ENCODE data around the gene ITGAE. TPM values are rescaled to one million over a fixed set of nuclear protein-coding genes. Genes with fewer than 3 reads are reported as not detected.
"Not testable (repeated sequence)": the region's sequence is repeated elsewhere in the genome, so short reads cannot be mapped to it uniquely, and the experiment has no call there.

ITGAE gene
- total RNA-seq, 2 donors from 2014 or later: 36.7 to 48.0 TPM

GRCh38 chr17:3704931-3705717, 95.9 kb downstream of the ITGAE start:
- DNase-seq (ENCODE audit: low spot score in 2 of 2) (no peak), ATAC-seq (no peak)
- Mint-ChIP-seq H3K27ac (peak overlapping the region in 1 of 2 donors; percentile 59), H3K36me3 (peaks cover 15 to 34% of the 10 kb centered on the region in 2 donors), H3K9me3 (peaks cover 7 to 16% of the 10 kb centered on the region in 2 donors)

- Mint-ChIP-seq H3K36me3 (peaks cover 15 to 29% of the 10 kb centered on the region in 2 donors), H3K9me3 (peaks cover 7 to 20% of the 10 kb centered on the region in 2 donors)
- ATAC-seq; H3K27ac Mint-ChIP-seq; DNase-seq (ENCODE audit: low spot score in 2 of 2): not testable (repeated sequence)
These were observed 98.9 kb downstream of the ITGAE start for GRCh38 chr17:3702041-3702539.

- H3K36me3 Mint-ChIP-seq: peaks cover 15 to 29% of the 10 kb centered on the region in 2 donors
These were observed 101.0 kb downstream of the ITGAE start for GRCh38 chr17:3699951-3700350.

DNA sequence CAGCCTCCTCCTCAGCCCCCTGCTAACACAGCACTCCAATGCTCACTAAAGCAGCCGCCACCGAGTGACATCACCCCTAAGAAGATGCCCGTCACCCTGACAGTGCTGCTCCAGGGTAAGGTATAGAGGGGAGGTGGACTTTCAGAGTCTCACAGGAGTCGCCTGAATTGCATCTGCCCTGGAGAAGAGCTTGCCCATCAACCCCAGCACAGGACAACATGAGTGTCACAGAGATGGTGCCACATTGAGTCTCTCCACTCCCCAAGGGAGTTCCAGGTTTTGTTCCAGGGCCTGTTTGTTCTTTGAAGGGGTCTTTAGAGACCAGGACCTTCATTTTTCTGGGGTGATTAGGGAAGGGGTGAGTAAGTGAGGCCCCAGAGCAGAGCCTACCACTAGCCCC, 102.8 kb downstream of the ITGAE start:
- ATAC-seq (no peak), DNase-seq (ENCODE audit: low spot score in 2 of 2) (no peak)
- peaks cover 15 to 35% of the 10 kb centered on the region in 2 donors for H3K36me3 Mint-ChIP-seq
- H3K27ac Mint-ChIP-seq: no peak overlapping the region
- H3K9me3 Mint-ChIP-seq: peaks cover 7 to 20% of the 10 kb centered on the region in 2 donors

More at GRCh38 chr17:3699951-3700350, 101.0 kb downstream of the ITGAE start:
- Mint-ChIP-seq H3K9me3 (peaks cover 7 to 20% of the 10 kb centered on the region in 2 donors), H3K27ac (no peak overlapping the region)
- no peak for DNase-seq (ENCODE audit: low spot score in 2 of 2)
- no peak for ATAC-seq

GRCh38 chr17:3697103-3697476, 103.9 kb downstream of the ITGAE start:
- H3K9me3 Mint-ChIP-seq: peaks cover 0 to 12% of the 10 kb centered on the region in 2 donors
- no peak overlapping the region for H3K27ac Mint-ChIP-seq
- ATAC-seq (no peak), DNase-seq (ENCODE audit: low spot score in 2 of 2) (no peak)
- peaks cover 5 to 25% of the 10 kb centered on the region in 2 donors for H3K36me3 Mint-ChIP-seq

DNA sequence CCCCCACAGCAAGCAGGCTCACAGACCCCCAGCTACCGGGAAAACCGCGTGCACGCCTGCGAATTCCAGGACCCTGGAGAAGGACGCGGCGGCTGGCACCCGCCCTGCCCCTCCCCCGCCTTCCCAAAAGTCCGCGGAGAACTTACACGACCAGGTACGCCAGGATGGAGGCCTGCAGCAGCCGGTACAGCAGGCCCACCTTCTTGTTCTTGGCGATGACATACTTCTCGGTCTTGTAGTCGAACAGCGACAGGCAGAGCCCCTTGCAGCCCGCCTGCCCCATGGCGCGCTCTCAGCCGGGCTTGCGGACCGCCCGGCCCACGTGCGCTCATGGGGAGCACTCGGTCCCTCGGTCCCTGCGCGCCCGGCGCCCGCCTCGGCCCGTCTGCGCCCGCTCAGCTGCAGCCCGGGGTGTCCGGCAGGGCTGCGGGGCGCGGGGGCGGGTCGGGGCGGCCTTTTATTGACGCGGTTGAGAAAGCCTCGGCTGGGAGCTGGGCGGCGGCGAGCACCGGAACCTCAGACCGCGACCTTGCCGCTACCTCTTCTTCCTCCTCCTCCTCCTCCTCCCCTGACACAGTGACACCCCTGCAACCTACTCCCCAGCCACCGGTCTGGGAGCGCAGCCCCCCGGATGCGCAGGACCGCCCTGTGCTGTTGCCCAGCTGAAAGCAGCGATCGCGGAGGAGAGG, 105.1 kb downstream of the ITGAE start, which contains the start of gene P2RX5:
Gene P2RX5, minus strand, starts transcription at position 433 of the 689 bp plus-strand sequence. Its CDS starts 150 bp downstream, at position 283.
- H3K27ac Mint-ChIP-seq: peak within 1 kb of the TSS; percentile 75 to 89
- peak; percentile 45 to 79 for DNase-seq (ENCODE audit: low spot score in 2 of 2)
- H3K9me3 Mint-ChIP-seq: peaks cover 0 to 7% of the 10 kb centered on the region in 2 donors
- peaks cover 5 to 22% of the 10 kb centered on the region in 2 donors for H3K36me3 Mint-ChIP-seq
- ATAC-seq: peak; percentile 62 to 73

GRCh38 chr17:3695129-3695722, 105.8 kb downstream of the ITGAE start:
- Mint-ChIP-seq H3K36me3 (peaks cover 6 to 21% of the 10 kb centered on the region in 2 donors), H3K9me3 (peaks cover 0 to 4% of the 10 kb centered on the region in 2 donors), H3K27ac (peak overlapping the region in 1 of 2 donors; percentile 75)
- DNase-seq (ENCODE audit: low spot score in 2 of 2) (no peak), ATAC-seq (peak; percentile 30 to 46)

GRCh38 chr17:3693829-3694231, 107.2 kb downstream of the ITGAE start:
- peak overlapping the region in 1 of 2 donors; percentile 75 for H3K27ac Mint-ChIP-seq
- peak; percentile 36 to 87 for ATAC-seq
- peaks cover 0 to 4% of the 10 kb centered on the region in 2 donors for H3K9me3 Mint-ChIP-seq
- DNase-seq (ENCODE audit: low spot score in 2 of 2): peak in 1 of 2 donors; percentile 90
- H3K36me3 Mint-ChIP-seq: peaks cover 6 to 21% of the 10 kb centered on the region in 2 donors

DNA sequence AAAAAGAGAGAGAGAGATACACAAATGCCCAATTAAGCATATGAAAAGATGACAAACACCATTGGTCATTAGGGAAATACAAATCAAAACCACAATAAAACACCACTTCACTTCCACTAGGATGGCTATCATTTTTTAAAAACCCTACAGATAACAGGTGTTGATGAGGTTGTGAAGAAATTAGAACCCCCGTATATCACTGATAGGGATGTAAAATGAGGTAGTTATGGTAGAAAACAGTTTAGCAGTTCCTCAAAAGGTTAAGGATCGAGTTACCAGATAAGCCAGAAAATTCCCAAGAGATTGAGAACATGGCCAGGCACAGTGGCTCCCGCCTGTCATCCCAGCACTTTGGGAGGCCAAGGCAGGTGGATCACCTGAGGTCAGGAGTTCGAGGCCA, 107.8 kb downstream of the ITGAE start:
- DNase-seq (ENCODE audit: low spot score in 2 of 2) (no peak), ATAC-seq (no peak)
- Mint-ChIP-seq H3K9me3 (peaks cover 0 to 4% of the 10 kb centered on the region in 2 donors), H3K36me3 (peaks cover 6 to 21% of the 10 kb centered on the region in 2 donors), H3K27ac (no peak overlapping the region)

DNA sequence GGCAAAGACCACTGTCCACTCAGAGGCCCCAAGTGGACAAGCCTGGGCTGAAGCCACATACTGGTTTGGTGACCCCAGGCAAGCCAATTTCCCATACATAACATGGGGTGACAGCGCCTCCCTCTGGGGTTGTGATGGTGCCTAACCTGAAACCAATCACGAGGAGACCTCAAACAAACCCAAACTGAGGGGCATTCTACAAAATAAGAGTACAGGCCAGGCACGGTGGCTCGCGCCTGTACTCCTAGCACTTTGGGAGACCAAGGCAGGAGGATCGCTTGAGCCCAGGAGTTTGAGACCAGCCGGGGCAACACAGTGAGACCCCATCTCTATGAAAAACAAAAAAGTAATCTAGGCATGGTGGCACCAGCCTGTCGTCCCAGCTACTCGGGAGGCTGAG, 108.6 kb downstream of the ITGAE start:
- peaks cover 6 to 14% of the 10 kb centered on the region in 2 donors for H3K36me3 Mint-ChIP-seq
- ATAC-seq (no peak), DNase-seq (ENCODE audit: low spot score in 2 of 2) (no peak)
- H3K9me3 Mint-ChIP-seq: no peaks in the 10 kb centered on the region
- H3K27ac Mint-ChIP-seq: no peak overlapping the region

- Mint-ChIP-seq H3K27ac (no peak overlapping the region), H3K36me3 (peaks cover 6 to 13% of the 10 kb centered on the region in 2 donors), H3K9me3 (no peaks in the 10 kb centered on the region)
- DNase-seq (ENCODE audit: low spot score in 2 of 2): no peak
- ATAC-seq: no peak
These were observed 109.3 kb downstream of the ITGAE start for GRCh38 chr17:3691617-3692067.

DNA sequence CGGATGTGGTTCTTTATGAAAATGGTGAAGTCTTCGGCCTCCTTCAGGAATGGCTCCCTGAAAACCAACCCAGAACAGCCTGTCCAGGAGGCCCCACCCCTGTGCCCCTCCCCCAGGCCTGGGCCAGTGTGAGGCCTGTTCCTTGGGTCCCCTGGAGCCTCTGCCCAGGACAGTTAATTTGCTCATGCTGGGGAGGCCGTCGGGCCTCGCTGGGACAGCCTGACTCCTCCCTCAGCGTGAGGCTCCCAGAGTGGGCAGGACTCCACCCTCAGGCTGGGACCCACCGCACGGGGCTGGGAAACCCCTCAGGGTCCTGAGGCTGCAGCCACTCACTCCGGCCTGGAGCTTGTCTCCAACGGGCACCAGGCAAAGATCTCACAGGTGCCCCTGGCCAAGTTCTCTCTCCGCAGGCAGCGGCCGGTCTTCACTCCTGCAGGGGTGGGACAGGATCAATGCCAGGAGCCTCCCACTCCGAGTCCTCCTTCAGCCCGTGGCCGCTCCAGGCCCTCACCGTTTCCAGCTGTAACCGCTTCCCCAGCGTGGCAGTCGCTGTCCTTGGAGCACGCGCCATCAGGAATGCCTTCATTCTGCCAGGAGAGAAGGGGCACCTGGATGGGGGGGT, 110.8 kb downstream of the ITGAE start:
- no peak for DNase-seq (ENCODE audit: low spot score in 2 of 2)
- H3K27ac Mint-ChIP-seq: no peak overlapping the region
- H3K36me3 Mint-ChIP-seq: peaks cover 6 to 13% of the 10 kb centered on the region in 2 donors
- H3K9me3 Mint-ChIP-seq: no peaks in the 10 kb centered on the region
- no peak for ATAC-seq

DNA sequence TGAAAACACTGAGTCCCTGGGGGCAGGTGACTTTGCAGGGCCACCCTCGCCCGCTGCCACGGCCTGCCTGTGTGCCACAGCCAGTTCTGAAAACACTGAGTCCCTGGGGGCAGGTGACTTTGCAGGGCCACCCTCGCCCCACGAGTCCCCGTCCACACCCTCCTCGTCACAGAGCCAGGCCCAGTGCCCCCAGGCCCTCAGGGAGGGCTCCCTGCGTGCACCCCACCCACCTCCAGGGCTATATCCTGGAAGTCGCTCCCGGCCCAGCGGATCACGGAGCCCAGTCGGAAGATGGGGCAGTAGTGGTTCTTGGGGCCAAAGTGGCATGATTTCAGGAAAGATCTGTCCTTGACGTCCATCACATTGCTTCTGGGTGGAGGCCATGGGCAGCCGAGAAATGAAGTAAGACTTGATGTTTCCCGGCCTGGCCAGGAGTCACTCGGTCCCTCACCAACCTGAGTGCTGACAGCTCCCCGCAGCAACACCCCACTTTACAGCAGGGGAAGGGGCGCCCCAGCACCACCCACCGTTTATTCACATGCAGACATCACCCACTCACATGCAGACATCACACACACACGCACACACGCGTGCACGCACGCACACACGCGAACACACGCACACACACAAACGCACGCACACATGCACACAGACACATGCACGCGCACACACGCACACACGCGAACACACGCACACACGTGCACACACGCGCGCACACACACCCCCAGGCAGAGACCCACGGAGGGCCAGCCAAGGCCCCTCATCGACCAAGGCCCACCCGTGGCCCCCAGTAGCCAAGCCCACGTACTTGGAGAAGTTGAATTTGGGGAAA, 111.5 kb downstream of the ITGAE start:
- ATAC-seq: no peak
- peaks cover 6 to 9% of the 10 kb centered on the region in 2 donors for H3K36me3 Mint-ChIP-seq
- DNase-seq (ENCODE audit: low spot score in 2 of 2): no peak
- H3K9me3 Mint-ChIP-seq: no peaks in the 10 kb centered on the region
- peak overlapping the region in 1 of 2 donors; percentile 36 for H3K27ac Mint-ChIP-seq

DNA sequence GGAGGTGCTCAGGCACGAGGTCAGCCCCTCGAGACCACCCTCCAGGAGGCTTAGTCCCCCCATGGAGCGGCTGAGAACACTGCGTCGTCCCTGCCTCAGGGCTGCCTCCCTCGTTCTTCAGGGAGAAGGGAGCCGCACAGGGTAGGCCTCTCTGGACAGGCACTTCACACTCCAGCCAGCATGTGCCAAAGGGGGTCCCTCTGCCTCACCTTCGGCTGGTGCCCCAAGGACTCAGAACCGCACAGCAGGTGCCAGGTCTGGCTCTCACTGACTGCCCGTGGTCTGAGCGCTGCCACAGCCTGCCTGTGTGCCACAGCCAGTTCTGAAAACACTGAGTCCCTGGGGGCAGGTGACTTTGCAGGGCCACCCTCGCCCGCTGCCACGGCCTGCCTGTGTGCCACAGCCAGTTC, 112.1 kb downstream of the ITGAE start:
- DNase-seq (ENCODE audit: low spot score in 2 of 2) (no peak), ATAC-seq (no peak)
- H3K9me3 Mint-ChIP-seq: no peaks in the 10 kb centered on the region
- peaks cover 6 to 7% of the 10 kb centered on the region in 2 donors for H3K36me3 Mint-ChIP-seq
- H3K27ac Mint-ChIP-seq: no peak overlapping the region

GRCh38 chr17:3688027-3688553, 112.9 kb downstream of the ITGAE start:
- H3K27ac Mint-ChIP-seq: no peak overlapping the region
- ATAC-seq (no peak), DNase-seq (ENCODE audit: low spot score in 2 of 2) (no peak)
- peaks cover 6 to 7% of the 10 kb centered on the region in 2 donors for H3K36me3 Mint-ChIP-seq
- H3K9me3 Mint-ChIP-seq: no peaks in the 10 kb centered on the region
